HepG2 (cell line): ENCODE measurements around the gene BEAN1. TPM values are rescaled to one million over a fixed set of nuclear protein-coding genes. Genes with fewer than 3 reads are reported as not detected.

Experiments used
- TOE1 ChIP-seq: sonication (generic); formaldehyde crosslinking; IDR thresholded peaks from 2 replicates; pipeline ENCODE4 v1.4.0; 2020; ENCODE audit warnings: mild to moderate bottlenecking, missing genetic modification reagents
- ZBTB40 ChIP-seq, 2 experiments: fragments of 450-650 bp in 1 of 2; sonication (generic) in 1 of 2; formaldehyde crosslinking in 1 of 2; IDR thresholded peaks; 2 replicates each; pipeline versions ENCODE4 v1.6.1 to v1.8.0; 2016 to 2022; ENCODE audit warnings: antibody characterized with exemption in 1 of 2, mild to moderate bottlenecking in 1 of 2, missing genetic modification reagents in 1 of 2
- polyA plus RNA-seq, 8 experiments: library from polyadenylated mRNA; depleted of rRNA in 3 of 8; stranded (reverse) in 7 of 8; unstranded in 1 of 8; fragments of >200 nt; fragmentation: Illumina TruSeq in 4 of 8; extraction: Trizol in 4 of 8; gene quantifications; 2 replicates each; pipeline versions ENCODE4 v1.2.1 to v1.2.3, GENCODE V29; 2011 to 2016; ENCODE audit warnings: low read depth in 4 of 8, missing spikeins in 1 of 8, mixed read lengths in 1 of 8; ENCODE audit not compliant: insufficient read depth in 1 of 8
- total RNA-seq, 5 experiments: library from RNA; depleted of rRNA; stranded (reverse); fragments of >200 nt; fragmentation: Illumina TruSeq; extraction: Trizol; gene quantifications; 2 replicates each; pipeline ENCODE4 v1.2.3, GENCODE V29; 2016; ENCODE audit warnings: low read depth in 1 of 5
- TF ChIP-seq, protein P1 (sequence below): sonication (generic); formaldehyde crosslinking; IDR thresholded peaks from 2 replicates; pipeline ENCODE4 v1.4.0; 2020; ENCODE audit warnings: low read depth, mild to moderate bottlenecking, missing genetic modification reagents

BEAN1 gene
- total and polyA plus RNA-seq, 2 of the 13 experiments (the other 11 are each of a cell fraction or from before 2014, with no cell fraction given): 0.53 to 1.4 TPM

DNA sequence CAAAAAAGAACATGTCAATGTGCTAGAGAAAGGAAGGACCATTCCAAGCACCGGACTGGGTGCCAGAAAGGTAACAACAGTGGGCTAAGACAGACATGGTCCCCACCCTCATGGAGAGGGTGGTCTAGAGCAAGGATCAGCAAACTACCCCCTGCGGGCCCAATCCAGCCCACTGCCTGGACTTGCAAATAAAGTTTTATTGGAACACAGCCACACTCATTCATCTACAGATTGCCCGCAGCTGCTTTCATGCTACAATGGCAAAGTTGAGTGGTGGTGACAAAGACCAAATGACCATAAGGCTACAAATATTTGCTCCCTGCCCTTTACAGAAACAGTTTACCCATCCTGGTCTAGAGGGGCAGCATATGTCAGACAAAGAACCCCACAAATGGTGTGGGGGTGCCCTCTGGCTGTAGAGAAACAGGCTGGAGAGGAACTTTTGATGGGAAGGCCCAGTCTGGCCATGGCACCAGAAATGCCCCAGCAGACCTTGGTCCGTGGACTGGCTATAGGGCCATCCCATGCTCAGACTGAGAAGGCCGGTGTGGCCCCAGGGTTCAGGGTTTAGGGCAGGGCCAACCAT lies 45.4 kb upstream of the BEAN1 start (continued):
- TF ChIP-seq ZBTB40 (IDR thresholded peaks at IDR 0.05) (no peak), ZBTB40 (CRISPR knock-in tag; IDR thresholded peaks at IDR 0.05) (peak; percentile 97), TOE1 (CRISPR knock-in tag) (no peak)
- TF ChIP-seq, protein P1, sequence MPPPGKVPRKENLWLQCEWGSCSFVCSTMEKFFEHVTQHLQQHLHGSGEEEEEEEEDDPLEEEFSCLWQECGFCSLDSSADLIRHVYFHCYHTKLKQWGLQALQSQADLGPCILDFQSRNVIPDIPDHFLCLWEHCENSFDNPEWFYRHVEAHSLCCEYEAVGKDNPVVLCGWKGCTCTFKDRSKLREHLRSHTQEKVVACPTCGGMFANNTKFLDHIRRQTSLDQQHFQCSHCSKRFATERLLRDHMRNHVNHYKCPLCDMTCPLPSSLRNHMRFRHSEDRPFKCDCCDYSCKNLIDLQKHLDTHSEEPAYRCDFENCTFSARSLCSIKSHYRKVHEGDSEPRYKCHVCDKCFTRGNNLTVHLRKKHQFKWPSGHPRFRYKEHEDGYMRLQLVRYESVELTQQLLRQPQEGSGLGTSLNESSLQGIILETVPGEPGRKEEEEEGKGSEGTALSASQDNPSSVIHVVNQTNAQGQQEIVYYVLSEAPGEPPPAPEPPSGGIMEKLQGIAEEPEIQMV (CRISPR knock-in tag): no peak
- TF ChIP-seq, all 625 proteins: peak for 1
